ENCODE data around the gene TMEM106B.

Gene TMEM106B

DNA sequence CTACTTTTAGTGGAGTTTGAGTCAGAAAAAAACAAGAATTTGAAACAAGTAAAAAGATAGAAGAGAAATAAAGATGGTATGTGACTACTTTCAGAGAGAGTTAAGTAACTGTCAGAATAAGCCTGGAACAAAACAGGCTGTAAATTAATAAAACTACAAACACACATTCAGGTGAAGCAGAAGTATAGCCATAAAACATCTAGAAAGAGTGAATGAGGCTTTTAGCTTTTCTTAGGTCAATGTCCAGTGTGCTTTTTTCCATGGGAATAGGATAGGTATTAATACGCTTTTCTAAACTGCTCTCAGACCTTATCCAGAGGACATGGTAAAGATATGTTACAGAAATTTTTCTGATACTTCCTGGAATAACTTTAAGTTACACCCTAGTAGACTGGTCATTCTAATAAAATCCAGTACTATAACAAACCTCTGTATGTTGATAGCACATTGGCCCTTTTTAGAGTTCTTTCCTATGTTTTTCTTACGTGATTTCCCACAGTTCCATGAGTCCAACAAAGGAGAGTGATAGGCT, 23.3 kb downstream of the TMEM106B start:
- no peaks in the 10 kb centered on the region for H3K27me3 ChIP-seq (ENCODE audit: control insufficient read depth, insufficient read depth, low read length)
- no peak overlapping the region for H3K27ac ChIP-seq (ENCODE audit: low read depth, low read length)
- no peak overlapping the region for H3K9ac ChIP-seq (ENCODE audit: low read length)
- no peak overlapping the region for H3K4me3 ChIP-seq (ENCODE audit: low read length)
- no peaks in the 10 kb centered on the region for H3K36me3 ChIP-seq (ENCODE audit: control insufficient read depth, insufficient read depth, low read length)
- no peaks in the 10 kb centered on the region for H3K4me1 ChIP-seq (ENCODE audit: control insufficient read depth, insufficient read depth, low read length)

DNA sequence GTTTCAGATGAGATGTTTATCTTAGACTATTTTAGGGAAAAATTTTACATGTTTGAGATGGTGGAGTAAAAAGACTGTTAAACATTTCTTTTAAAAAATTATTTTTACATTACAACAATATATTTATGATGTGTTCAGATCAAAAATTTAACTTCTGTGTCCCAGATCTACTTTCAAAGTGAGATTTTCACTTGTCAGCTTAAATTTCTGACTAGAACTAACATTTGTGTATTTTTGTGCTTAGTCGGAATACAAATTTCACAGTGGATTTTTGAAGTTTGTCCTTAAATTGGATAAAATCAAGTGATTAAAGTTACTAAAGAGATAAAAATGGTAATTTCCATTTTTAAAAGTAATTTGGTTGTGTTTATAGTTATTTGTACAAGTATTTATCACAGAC, 24.9 kb downstream of the TMEM106B start:
- Histone ChIP-seq H3K36me3 (ENCODE audit: control insufficient read depth, insufficient read depth, low read length) (no peaks in the 10 kb centered on the region), H3K9ac (ENCODE audit: low read length) (no peak overlapping the region), H3K4me3 (ENCODE audit: low read length) (no peak overlapping the region), H3K4me1 (ENCODE audit: control insufficient read depth, insufficient read depth, low read length) (no peaks in the 10 kb centered on the region), H3K27ac (ENCODE audit: low read depth, low read length) (no peak overlapping the region), H3K27me3 (ENCODE audit: control insufficient read depth, insufficient read depth, low read length) (no peaks in the 10 kb centered on the region)

DNA sequence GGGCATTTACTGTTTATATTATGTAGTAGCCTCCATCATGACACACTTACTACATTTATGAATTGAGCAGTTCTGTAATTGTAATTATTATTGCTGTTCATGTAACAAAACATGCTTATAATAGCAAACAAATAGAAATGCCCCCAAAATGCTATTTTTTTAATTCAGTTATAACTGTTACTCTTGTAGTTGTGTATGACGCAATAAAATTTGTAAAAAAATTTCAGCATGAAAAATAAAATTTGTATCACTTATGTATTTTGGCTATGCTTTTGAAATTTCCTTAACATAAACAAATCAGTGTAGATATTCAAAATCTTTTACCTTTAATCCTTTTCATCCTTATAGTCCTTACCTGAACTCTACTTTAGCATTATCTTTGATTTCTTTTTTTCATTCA, 25.9 kb downstream of the TMEM106B start:
- Histone ChIP-seq H3K27ac (ENCODE audit: low read depth, low read length) (no peak overlapping the region), H3K4me3 (ENCODE audit: low read length) (no peak overlapping the region), H3K36me3 (ENCODE audit: control insufficient read depth, insufficient read depth, low read length) (no peaks in the 10 kb centered on the region), H3K9ac (ENCODE audit: low read length) (no peak overlapping the region), H3K4me1 (ENCODE audit: control insufficient read depth, insufficient read depth, low read length) (no peaks in the 10 kb centered on the region), H3K27me3 (ENCODE audit: control insufficient read depth, insufficient read depth, low read length) (no peaks in the 10 kb centered on the region)

DNA sequence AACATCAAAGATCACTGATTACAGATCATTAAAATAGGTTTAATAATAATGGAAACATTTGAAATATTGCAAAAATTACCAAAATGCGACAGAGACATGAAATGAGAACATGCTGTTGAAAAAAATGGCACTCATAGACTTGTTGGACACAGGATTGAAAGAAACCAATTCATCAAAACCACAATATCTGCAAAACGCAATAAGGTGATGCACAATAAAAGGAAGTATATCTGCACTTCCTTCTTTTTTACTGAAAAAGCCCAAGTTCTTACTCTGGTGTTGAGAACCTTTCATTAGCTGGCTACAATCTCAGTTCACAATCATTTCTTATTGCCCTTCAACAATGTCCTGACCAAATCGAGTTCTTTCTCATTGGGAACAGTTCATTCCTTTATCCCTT, 28.7 kb downstream of the TMEM106B start:
- no peaks in the 10 kb centered on the region for H3K36me3 ChIP-seq (ENCODE audit: control insufficient read depth, insufficient read depth, low read length)
- no peak overlapping the region for H3K27ac ChIP-seq (ENCODE audit: low read depth, low read length)
- no peak overlapping the region for H3K4me3 ChIP-seq (ENCODE audit: low read length)
- H3K4me1 ChIP-seq (ENCODE audit: control insufficient read depth, insufficient read depth, low read length), result no peaks in the 10 kb centered on the region
- no peaks in the 10 kb centered on the region for H3K27me3 ChIP-seq (ENCODE audit: control insufficient read depth, insufficient read depth, low read length)
- H3K9ac ChIP-seq (ENCODE audit: low read length), result no peak overlapping the region

DNA sequence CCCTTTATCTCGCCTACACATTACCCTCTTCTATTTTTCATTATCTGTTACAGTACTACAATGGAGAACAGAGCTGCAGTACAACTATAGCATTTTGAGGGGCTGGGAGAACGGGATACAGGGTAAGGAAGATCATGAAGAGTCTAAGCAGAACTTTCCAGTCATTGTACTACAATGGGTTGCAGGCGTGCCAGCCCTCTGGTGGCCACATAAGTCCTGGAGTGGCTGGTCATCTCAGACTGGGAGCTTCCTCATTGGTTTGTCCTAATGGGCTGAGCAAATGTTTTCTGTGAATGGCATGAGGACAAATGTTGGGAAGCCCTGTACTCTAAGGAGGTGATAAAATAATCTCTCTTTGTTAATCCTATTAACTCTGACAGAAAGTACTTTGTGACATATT, 33.0 kb downstream of the TMEM106B start:
- Histone ChIP-seq H3K9ac (ENCODE audit: low read length) (no peak overlapping the region), H3K27ac (ENCODE audit: low read depth, low read length) (no peak overlapping the region), H3K27me3 (ENCODE audit: control insufficient read depth, insufficient read depth, low read length) (no peaks in the 10 kb centered on the region), H3K36me3 (ENCODE audit: control insufficient read depth, insufficient read depth, low read length) (no peaks in the 10 kb centered on the region), H3K4me1 (ENCODE audit: control insufficient read depth, insufficient read depth, low read length) (no peaks in the 10 kb centered on the region), H3K4me3 (ENCODE audit: low read length) (no peak overlapping the region)

DNA sequence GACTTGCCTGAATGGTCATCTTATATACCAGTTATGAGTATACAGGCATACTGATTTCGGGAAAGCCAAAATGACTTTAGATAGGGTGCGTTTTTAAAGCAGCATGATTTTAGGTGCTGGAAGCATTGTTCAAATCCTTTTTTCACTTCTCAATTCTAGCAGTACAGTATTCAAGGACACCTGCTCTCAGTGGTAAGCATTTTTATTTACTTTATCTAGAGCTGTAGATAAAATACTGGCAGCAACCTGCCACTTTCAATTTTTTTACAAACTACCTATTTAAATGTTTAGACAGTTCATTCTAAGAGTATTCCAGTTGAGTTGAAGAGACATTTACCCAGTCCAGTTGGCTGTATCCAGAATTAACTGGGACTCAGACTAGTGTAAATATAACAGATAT, 33.6 kb downstream of the TMEM106B start:
- Histone ChIP-seq H3K36me3 (ENCODE audit: control insufficient read depth, insufficient read depth, low read length) (no peaks in the 10 kb centered on the region), H3K4me1 (ENCODE audit: control insufficient read depth, insufficient read depth, low read length) (no peaks in the 10 kb centered on the region), H3K27me3 (ENCODE audit: control insufficient read depth, insufficient read depth, low read length) (no peaks in the 10 kb centered on the region), H3K9ac (ENCODE audit: low read length) (no peak overlapping the region), H3K27ac (ENCODE audit: low read depth, low read length) (no peak overlapping the region), H3K4me3 (ENCODE audit: low read length) (no peak overlapping the region)

DNA sequence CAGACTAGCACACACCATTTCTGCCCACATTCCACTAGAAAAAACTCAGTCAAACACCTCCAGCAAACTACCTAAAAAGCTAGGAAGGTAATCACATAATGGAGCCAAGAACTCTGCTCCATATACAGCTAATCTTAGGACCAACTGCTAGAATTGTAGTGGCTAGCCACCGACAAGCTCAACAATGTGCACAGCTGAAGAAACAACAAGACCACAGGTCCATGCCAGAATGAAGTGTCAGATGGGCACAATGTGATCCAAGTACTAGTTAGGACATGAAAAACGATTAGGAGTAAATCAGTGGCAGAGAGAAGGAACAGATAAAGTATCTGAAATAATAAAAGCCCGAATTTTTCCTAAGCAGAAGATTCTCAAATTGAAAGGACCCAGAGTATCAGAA, 38.6 kb downstream of the TMEM106B start:
- H3K36me3 ChIP-seq (ENCODE audit: control insufficient read depth, insufficient read depth, low read length), result no peaks in the 10 kb centered on the region
- H3K4me1 ChIP-seq (ENCODE audit: control insufficient read depth, insufficient read depth, low read length), result no peaks in the 10 kb centered on the region
- no peak overlapping the region for H3K27ac ChIP-seq (ENCODE audit: low read depth, low read length)
- H3K4me3 ChIP-seq (ENCODE audit: low read length), result no peak overlapping the region
- no peaks in the 10 kb centered on the region for H3K27me3 ChIP-seq (ENCODE audit: control insufficient read depth, insufficient read depth, low read length)
- no peak overlapping the region for H3K9ac ChIP-seq (ENCODE audit: low read length)

DNA sequence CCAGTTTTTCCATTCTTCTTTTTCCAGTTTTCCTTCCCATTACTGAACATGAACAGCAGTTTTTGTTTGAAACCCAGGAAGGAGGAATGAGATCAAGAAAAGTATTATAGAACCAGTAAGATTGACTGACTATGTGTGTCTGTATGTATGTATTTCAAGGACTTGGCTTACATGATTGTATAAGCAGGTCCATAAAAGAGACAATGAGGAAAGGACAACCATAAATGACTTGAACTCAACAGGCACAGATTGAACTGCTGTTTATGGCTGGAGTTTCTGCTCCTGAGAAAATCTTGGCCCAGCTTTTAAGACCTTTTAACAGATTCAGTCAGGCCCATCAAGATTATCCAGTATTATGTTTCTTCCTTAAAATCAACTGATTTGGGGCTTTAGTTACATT, 39.1 kb downstream of the TMEM106B start:
- Histone ChIP-seq H3K36me3 (ENCODE audit: control insufficient read depth, insufficient read depth, low read length) (no peaks in the 10 kb centered on the region), H3K9ac (ENCODE audit: low read length) (no peak overlapping the region), H3K27me3 (ENCODE audit: control insufficient read depth, insufficient read depth, low read length) (no peaks in the 10 kb centered on the region), H3K4me3 (ENCODE audit: low read length) (no peak overlapping the region), H3K27ac (ENCODE audit: low read depth, low read length) (no peak overlapping the region), H3K4me1 (ENCODE audit: control insufficient read depth, insufficient read depth, low read length) (no peaks in the 10 kb centered on the region)

DNA sequence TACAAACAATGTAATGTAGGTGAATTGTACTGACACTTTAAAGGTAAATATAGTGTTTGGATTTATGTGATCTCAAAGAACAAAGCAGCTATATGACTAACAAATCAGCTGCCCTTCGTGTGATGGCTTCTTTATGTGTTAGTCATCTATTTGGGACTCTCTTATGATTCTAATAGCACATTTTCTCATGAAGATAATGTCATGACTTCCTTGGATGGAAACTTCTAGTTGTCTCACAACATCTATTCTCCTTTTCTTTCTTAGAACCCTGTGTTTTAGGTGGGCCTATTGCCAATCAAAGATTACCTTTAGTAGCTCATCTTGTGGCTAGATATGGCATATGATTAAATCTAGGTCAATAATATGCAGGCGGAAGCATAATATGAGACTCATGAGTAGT, 45.0 kb downstream of the TMEM106B start:
- Histone ChIP-seq H3K4me3 (ENCODE audit: low read length) (no peak overlapping the region), H3K27ac (ENCODE audit: low read depth, low read length) (no peak overlapping the region), H3K9ac (ENCODE audit: low read length) (no peak overlapping the region)

DNA sequence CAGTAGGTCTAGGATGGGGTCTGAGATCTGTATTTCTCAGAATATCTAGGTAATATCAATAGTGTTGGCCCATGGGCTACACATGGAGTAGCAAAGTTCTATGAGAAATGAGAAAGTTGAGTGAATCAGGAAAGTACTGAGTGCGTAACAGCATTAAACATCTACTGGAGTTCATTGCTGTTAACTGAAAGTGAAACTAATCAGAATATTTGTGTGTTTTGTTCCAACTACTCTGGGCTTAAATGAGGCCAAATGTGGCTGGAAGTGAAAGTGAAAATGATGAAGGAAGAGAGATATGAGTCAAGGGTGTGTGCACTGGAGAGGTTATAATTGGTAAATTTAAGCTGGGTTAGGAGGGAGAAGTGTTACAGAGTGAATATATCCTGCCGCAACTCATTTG, 46.5 kb downstream of the TMEM106B start:
- H3K27ac ChIP-seq (ENCODE audit: low read depth, low read length), result no peak overlapping the region
- no peaks in the 10 kb centered on the region for H3K27me3 ChIP-seq (ENCODE audit: control insufficient read depth, insufficient read depth, low read length)
- H3K4me3 ChIP-seq (ENCODE audit: low read length), result peak overlapping the region; percentile 30
- H3K4me1 ChIP-seq (ENCODE audit: control insufficient read depth, insufficient read depth, low read length), result no peaks in the 10 kb centered on the region
- no peak overlapping the region for H3K9ac ChIP-seq (ENCODE audit: low read length)
- no peaks in the 10 kb centered on the region for H3K36me3 ChIP-seq (ENCODE audit: control insufficient read depth, insufficient read depth, low read length)

More for the DNA sequence above, 45.0 kb downstream of the TMEM106B start:
- H3K36me3 ChIP-seq (ENCODE audit: control insufficient read depth, insufficient read depth, low read length), result no peaks in the 10 kb centered on the region
- H3K27me3 ChIP-seq (ENCODE audit: control insufficient read depth, insufficient read depth, low read length), result no peaks in the 10 kb centered on the region
- H3K4me1 ChIP-seq (ENCODE audit: control insufficient read depth, insufficient read depth, low read length), result no peaks in the 10 kb centered on the region

DNA sequence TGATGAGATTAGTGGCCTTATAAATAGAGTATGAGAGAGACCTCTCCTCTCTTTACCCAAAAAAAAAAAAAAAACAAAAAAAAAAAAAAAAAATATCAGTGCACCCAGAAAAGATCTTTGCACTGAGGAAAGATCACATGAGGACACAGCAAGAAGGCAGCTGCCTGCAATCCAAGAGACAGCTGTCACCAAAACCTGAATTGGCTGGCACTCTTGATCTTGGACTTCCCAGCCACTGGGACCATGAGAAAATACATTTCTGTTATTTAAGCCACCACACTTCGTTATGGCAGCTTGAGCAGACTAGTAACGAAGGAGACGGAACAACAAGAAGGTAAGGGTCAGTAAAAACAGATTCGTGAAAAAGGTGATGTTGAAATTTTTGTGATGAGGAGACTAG, 47.0 kb downstream of the TMEM106B start:
- Histone ChIP-seq H3K36me3 (ENCODE audit: control insufficient read depth, insufficient read depth, low read length) (no peaks in the 10 kb centered on the region), H3K9ac (ENCODE audit: low read length) (no peak overlapping the region), H3K4me1 (ENCODE audit: control insufficient read depth, insufficient read depth, low read length) (no peaks in the 10 kb centered on the region), H3K27me3 (ENCODE audit: control insufficient read depth, insufficient read depth, low read length) (no peaks in the 10 kb centered on the region), H3K4me3 (ENCODE audit: low read length) (peak overlapping the region; percentile 30), H3K27ac (ENCODE audit: low read depth, low read length) (no peak overlapping the region)

DNA sequence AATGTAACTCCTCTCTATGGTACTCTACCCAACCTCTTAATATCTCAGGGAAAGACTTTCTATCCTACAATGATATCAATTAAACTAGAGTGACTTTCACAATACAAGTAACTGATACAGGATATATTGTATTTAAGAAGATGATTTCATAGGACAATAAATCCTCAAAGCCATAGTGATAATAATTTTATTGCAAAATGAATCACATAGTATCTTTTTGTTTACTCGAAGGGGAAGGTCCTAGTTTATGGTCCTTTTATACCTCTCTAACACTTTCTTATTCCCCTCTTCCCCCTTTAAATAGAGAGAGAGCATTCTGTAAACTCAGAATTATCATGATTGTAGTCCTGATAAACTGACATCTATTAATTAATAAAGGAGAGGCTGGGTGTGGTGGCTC, 56.4 kb downstream of the TMEM106B start:
- H3K36me3 ChIP-seq (ENCODE audit: control insufficient read depth, insufficient read depth, low read length), result no peaks in the 10 kb centered on the region
- H3K4me3 ChIP-seq (ENCODE audit: low read length), result no peak overlapping the region
- H3K4me1 ChIP-seq (ENCODE audit: control insufficient read depth, insufficient read depth, low read length), result no peaks in the 10 kb centered on the region
- no peaks in the 10 kb centered on the region for H3K27me3 ChIP-seq (ENCODE audit: control insufficient read depth, insufficient read depth, low read length)
- H3K27ac ChIP-seq (ENCODE audit: low read depth, low read length), result no peak overlapping the region
- no peak overlapping the region for H3K9ac ChIP-seq (ENCODE audit: low read length)

DNA sequence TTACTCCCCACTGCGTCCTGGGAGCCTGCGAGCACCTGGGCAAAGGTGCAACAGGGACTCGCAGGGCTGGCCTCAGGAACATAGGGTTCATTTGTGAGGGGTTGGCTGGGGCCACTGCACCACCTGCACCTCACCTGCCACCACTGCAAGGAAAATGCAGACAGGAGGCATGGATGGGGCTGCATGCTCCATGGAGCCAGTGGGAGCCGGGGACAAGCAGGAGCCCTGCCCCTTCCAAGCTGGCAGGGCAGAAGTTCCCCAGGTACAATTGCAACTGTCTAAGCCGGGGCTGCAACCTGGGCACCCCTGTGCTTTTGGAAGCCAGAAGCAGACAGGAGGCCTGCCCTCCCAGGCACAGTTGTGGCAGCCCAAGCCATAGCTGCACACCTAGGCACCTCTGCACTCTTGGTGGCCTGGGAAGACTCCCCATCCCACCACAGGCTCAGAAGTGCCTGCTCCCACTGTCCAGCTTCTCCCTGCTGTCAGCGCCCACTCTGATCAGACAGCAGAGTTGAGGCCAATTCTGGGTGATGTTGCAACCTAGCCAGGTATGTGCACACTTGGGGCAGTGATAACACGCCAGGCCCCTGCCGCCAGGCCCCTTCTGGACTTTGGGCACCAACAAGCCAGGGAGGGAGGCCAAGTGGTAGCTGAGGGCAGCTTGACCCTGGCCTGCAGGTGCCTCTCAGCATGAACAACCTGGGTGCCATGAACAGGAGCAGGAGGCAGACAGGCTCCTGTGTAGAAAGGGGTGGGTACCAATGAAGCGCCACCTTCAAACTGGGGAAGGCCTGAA, 58.2 kb downstream of the TMEM106B start:
- Histone ChIP-seq H3K4me3 (ENCODE audit: low read length) (no peak overlapping the region), H3K4me1 (ENCODE audit: control insufficient read depth, insufficient read depth, low read length) (no peaks in the 10 kb centered on the region), H3K9ac (ENCODE audit: low read length) (no peak overlapping the region), H3K27me3 (ENCODE audit: control insufficient read depth, insufficient read depth, low read length) (no peaks in the 10 kb centered on the region), H3K27ac (ENCODE audit: low read depth, low read length) (no peak overlapping the region), H3K36me3 (ENCODE audit: control insufficient read depth, insufficient read depth, low read length) (no peaks in the 10 kb centered on the region)

Data from rectal smooth muscle tissue (tissue), 1 donor.